ENCODE results near the gene APBB2.
"Not testable (repeated sequence)": the region's sequence is repeated elsewhere in the genome, so short reads cannot be mapped to it uniquely, and the experiment has no call there.

Gene APBB2

DNA sequence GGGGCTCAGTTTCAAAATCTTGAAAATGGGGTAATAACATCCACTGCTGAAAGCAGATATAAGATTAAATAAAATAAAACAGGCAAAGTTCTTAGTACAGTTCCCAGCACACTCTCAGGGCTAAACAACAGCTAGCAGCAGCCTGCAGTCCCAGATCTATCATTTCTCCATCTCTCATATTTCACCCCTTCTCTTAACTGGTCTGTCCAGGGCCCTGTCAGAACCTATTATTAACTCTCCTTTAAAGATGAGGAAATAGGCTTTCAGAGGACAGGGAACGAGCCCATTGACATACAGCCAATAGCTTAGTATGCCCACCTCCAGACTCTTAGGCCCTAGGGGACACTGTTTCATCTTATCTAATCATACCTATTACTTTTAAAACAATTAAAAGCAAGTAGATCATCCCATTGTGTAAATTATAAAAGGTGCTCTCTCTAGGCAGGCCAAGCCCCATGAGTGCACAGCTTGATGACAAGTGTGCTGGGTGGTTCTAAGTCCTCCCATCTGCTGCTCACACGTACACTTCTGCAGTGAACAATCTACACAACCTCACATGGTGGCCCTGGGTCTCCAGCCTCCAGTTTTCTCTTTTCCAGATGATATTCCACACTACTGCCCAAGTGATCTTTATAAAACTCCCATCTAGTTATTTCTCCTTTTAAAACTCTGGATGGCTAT, 119.0 kb downstream of the APBB2 start:
- FAIRE-seq: no peak

DNA sequence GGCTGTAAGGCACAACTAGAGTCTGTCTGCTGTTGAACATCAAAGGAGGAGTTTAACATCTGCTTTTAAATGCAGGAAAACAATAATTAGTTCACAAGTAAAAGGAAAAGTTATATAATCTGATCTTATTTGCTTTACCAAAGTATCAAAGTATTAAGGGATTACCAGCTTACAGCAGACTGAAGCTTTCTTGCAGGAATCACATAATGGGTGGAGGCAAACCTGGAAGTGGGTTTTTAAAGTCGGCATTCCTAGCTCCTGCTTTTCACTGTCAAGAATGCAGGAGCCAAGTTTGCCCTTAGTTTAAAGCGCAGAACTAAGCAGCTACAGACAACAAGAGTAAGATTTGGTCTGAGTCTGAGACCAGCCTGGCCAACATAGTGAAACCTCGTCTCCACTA, 122.2 kb downstream of the APBB2 start:
- no peak for FAIRE-seq

GRCh38 chr4:41081847-41082246, 132.5 kb downstream of the APBB2 start:
- FAIRE-seq: no peak

GRCh38 chr4:41080976-41081375, 133.4 kb downstream of the APBB2 start:
- no peak for FAIRE-seq

GRCh38 chr4:41079881-41080560, 134.3 kb downstream of the APBB2 start:
- no peak for FAIRE-seq

DNA sequence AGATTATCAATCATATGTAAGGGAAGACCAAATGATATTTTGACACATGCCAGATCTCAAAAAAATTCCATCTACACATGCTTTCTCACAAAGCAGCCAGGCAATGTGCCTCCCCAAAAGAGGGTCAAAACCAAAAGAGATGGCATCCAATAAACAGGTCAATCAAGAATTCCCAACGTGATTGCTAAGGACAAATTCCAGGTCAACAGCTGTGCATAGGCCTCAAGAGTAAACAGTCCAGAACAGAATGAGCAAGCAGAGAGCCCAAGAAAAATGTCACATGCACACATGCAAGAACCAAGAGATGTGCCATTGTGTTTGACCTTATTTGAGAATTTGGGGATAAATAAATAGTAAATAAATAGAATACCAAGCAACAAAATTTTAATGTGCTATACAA, 136.7 kb downstream of the APBB2 start:
- no peak for FAIRE-seq

GRCh38 chr4:41076481-41076880, 137.9 kb downstream of the APBB2 start:
- FAIRE-seq: no peak

- no peak for FAIRE-seq
Observed at GRCh38 chr4:41074215-41074614, 140.1 kb downstream of the APBB2 start.

GRCh38 chr4:41072021-41072777, 142.1 kb downstream of the APBB2 start:
- FAIRE-seq: no peak

GRCh38 chr4:41070516-41071281, 143.6 kb downstream of the APBB2 start:
- no peak for FAIRE-seq

DNA sequence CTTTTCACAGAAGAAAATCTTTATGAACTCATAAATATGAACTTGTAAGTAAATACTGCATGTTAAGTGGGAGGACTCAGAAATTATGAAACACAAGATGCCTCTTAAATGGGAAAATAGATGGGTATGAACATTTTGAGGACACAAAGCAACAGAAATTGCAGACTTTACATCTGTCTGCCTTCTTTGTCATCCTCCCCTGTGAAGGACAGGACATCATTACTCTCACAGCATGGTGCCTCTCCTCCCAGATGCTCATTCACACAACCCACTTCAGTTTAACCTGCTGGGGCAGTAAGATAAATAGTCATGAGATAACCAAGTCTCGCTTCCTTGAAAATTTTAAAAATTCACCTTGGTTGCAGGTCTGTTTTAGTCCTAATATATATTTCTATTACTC, 144.5 kb downstream of the APBB2 start:
- FAIRE-seq: no peak

GRCh38 chr4:41069257-41069656, 145.1 kb downstream of the APBB2 start:
- FAIRE-seq: no peak

- FAIRE-seq: no peak
Observed at GRCh38 chr4:41067369-41067768, 147.0 kb downstream of the APBB2 start.

DNA sequence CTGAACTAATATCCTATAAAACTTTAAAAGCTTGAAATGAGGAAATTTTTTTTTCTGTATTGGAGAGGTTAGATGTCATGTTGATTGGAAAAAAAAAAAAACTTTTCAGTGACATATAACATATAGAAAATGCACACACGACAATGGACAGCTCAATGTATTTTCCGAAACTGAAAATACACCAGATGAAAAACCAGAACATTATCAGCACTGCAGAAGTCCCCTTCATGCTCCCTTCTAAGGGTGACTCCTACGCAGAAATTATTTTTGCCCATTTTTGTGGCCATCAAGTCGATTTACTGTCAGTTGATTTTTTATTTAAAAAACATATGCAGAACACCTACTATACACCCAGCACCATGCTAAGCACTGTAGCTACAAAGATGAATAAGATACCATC, 148.3 kb downstream of the APBB2 start:
- FAIRE-seq: no peak

DNA sequence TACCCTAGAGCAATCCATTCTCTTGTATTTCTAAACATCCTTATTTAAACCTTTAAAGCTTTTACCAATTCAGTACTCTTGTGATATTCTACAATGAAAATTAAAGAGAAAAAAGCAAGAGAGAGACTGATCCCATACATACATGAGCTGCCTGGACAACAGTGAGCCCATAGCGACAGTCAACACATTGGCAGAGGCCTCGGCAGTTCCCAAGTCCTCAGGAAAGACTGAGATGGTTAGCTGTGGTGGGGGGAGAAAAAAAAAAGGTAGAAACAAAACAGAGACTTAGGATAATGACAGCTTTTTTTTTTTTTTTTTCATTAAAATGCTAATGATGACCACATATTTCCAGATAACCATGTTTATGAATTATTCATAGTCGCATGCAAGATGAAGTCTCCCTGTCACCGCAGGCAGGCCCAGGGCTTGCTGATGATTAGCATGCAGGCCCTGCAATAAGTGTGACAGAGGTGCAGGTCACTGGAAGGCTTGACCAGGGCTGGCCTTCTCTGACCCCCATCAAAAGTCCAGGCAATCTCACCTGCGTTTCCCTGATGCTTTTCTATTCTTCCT, 148.8 kb downstream of the APBB2 start:
- no peak for FAIRE-seq

- no peak for FAIRE-seq
Observed at GRCh38 chr4:41064953-41065352, 149.4 kb downstream of the APBB2 start.

- FAIRE-seq: no peak
Observed at GRCh38 chr4:41061482-41062185, 152.7 kb downstream of the APBB2 start.

DNA sequence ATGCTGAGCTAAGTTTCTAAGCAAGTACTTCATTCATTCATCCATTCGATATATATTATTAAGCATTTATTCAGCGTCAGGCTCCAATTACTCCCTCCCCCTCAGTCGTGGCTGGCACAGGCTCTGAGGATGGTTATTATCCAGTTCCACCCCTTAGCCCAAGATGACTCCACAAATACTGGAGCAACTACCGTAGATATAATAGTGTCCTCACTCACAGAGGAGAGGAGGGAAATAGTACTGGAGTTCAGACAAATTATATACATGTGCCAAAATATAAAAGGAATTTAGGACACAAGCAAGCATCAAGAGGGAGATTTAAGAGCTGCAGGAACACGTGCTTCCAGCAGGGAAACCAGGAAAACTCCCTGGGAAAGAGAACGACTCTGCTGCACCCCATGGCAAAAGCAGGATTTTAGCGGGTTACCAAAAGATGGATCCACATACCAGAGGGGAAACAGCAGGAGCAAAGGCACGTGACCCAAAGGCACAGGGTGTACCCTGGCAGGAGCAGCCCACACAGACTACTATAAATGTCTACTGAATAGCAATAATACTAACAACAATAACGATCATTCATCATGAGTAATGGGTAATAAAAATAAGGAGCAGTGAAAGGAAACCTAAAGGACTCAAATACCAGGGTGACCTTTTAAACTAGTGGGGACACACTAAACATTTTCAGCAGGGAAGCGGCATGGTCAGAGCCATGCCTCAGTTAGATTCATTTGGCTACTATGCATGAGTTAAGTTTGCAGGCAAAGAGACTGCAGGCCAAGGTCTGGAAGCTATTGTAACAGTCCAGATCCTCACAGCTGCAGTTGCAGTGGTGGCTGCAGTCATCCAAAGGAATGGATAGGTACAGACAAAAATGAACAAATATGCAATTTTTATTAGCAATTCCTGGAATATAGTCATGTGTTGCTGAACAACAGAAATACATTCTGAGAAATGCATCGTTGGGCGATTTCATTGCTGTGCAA, 153.7 kb downstream of the APBB2 start:
- FAIRE-seq: no peak

DNA sequence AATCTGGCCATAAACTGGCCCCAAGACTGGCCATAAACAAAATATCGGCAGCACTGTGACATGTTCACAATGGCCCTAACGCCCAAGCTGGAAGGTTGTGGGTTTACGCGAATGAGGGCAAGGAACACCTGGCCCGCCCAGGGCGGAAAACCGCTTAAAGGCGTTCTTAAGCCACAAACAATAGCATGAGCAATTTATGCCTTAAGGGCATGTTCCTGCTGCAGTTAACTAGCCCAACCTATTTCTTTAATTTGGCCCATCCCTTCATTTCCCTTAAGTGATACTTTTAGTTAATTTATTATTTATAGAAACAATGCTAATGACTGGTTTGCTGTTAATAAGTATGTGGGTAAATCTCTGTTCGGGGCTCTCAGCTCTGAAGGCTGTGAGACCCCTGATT, 154.9 kb downstream of the APBB2 start:
- not testable (repeated sequence) for FAIRE-seq

DNA sequence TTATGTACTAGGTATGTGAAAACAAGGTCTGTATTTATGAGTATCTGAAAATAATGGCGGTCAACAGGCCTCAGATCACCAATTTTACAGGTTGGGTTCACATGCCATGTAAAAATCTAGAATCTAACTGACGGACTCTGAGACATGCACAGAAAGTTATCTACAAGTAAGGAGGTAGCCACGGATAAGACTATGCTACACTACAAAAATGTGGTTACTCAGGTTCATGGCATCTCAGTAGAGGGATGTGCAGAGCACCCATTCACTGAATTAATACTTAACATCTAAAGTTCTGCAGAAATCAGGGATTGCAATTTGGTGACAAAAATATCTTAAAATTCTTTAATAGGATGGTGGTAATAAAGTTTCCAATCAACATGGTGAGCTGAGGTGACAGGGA, 155.9 kb downstream of the APBB2 start:
- FAIRE-seq: no peak

GRCh38 chr4:41057467-41057866, 156.9 kb downstream of the APBB2 start:
- FAIRE-seq: no peak

All from colon (tissue), 2 donors.